HEK293 (cell line): ENCODE results near the gene DYDC1.

ENCODE experiments used
- CTCF ChIA-PET: fragments of 350-600 bp; formaldehyde crosslinking; extraction: SDS; loops from one replicate; lab custom pipeline; 2021; ENCODE audit warnings: antibody characterized with exemption; lab: Yijun Ruan, JAX
- POLR2A ChIA-PET: fragments of 300-600 bp; formaldehyde crosslinking; extraction: SDS; loops from one replicate; lab custom pipeline; 2020; ENCODE audit warnings: antibody characterized with exemption, inconsistent platforms; lab: Yijun Ruan, JAX
- H3K27ac ChIP-seq: fragments of 200-500 bp; sonication (Bioruptor generic); 2 replicates; pipeline ENCODE4 v1.5.1; 2014; ENCODE audit warnings: low read depth, low read length, control low read depth, inconsistent platforms; ENCODE audit errors: extremely low read depth
- H3K36me3 ChIP-seq, 2 experiments: fragments of 200-500 bp in 1 of 2; sonication (Bioruptor generic) in 1 of 2; 1 replicate in 1 of 2; 2 replicates in 1 of 2; pipeline ENCODE4 v1.5.1; 2014 to 2017; ENCODE audit warnings: inconsistent platforms in 2 of 2, low read length in 2 of 2; ENCODE audit not compliant: control insufficient read depth in 2 of 2, insufficient read depth in 1 of 2
- H3K4me1 ChIP-seq: fragments of 200-500 bp; sonication (Bioruptor generic); 2 replicates; pipeline ENCODE4 v1.5.1; 2014; ENCODE audit warnings: mild to moderate bottlenecking, low read length, inconsistent platforms; ENCODE audit not compliant: control insufficient read depth, insufficient read depth
- H3K4me3 ChIP-seq: 2 replicates; pipeline ENCODE4 v1.5.1; 2011; ENCODE audit warnings: low read depth, mild to moderate bottlenecking, control low read depth, low read length, moderate library complexity
- H3K9me3 ChIP-seq: fragments of 200-500 bp; sonication (Bioruptor generic); 2 replicates; pipeline ENCODE4 v1.5.1; 2014; ENCODE audit warnings: low read depth, low read length, inconsistent platforms; ENCODE audit not compliant: control insufficient read depth, insufficient read depth
- ATF2 ChIP-seq: fragments of 450-650 bp; formaldehyde crosslinking; IDR thresholded peaks from 2 replicates; pipeline ENCODE4 v1.5.1; 2016; ENCODE audit warnings: missing biosample characterization, missing genetic modification characterization, low read depth
- EGR2 ChIP-seq: fragments of 450-650 bp; formaldehyde crosslinking; IDR thresholded peaks from 2 replicates; pipeline ENCODE4 v1.5.1; 2016; ENCODE audit warnings: low read depth, missing biosample characterization, missing genetic modification characterization
- FEZF1 ChIP-seq: fragments of 450-650 bp; formaldehyde crosslinking; IDR thresholded peaks from 2 replicates; pipeline ENCODE4 v1.5.1; 2016; ENCODE audit warnings: missing biosample characterization, missing genetic modification characterization
- HIC1 ChIP-seq: fragments of 450-650 bp; formaldehyde crosslinking; IDR thresholded peaks from 2 replicates; pipeline ENCODE4 v1.5.1; 2016; ENCODE audit warnings: missing biosample characterization, missing genetic modification characterization
- HOXD13 ChIP-seq: sonication (generic); formaldehyde crosslinking; IDR thresholded peaks from 2 replicates; pipeline ENCODE4 v1.8.0; 2022; ENCODE audit warnings: missing genetic modification reagents, borderline replicate concordance
- KLF1 ChIP-seq: fragments of 450-650 bp; formaldehyde crosslinking; IDR thresholded peaks from 2 replicates; pipeline ENCODE4 v1.5.1; 2016; ENCODE audit warnings: missing biosample characterization, missing genetic modification characterization
- KLF16 ChIP-seq: fragments of 450-650 bp; formaldehyde crosslinking; IDR thresholded peaks from 2 replicates; pipeline ENCODE4 v1.5.1; 2017; ENCODE audit warnings: missing biosample characterization, missing genetic modification characterization
- KLF17 ChIP-seq: fragments of 450-650 bp; formaldehyde crosslinking; IDR thresholded peaks from 2 replicates; pipeline ENCODE4 v1.5.1; 2016; ENCODE audit warnings: missing biosample characterization, missing genetic modification characterization
- REPIN1 ChIP-seq: fragments of 450-650 bp; formaldehyde crosslinking; IDR thresholded peaks from 2 replicates; pipeline ENCODE4 v1.5.1; 2017; ENCODE audit warnings: missing biosample characterization, missing genetic modification characterization, low read depth
- ZFHX2 ChIP-seq: fragments of 450-650 bp; formaldehyde crosslinking; conservative IDR thresholded peaks from 2 replicates; pipeline ENCODE4 v1.5.1; 2016; ENCODE audit warnings: missing biosample characterization, missing genetic modification characterization
- ZNF10 ChIP-seq: fragments of 450-650 bp; formaldehyde crosslinking; IDR thresholded peaks from 2 replicates; pipeline ENCODE4 v1.5.1; 2017; ENCODE audit warnings: missing biosample characterization, missing genetic modification characterization
- ZNF114 ChIP-seq: fragments of 450-650 bp; formaldehyde crosslinking; IDR thresholded peaks from 2 replicates; pipeline ENCODE4 v1.5.0; 2017; ENCODE audit warnings: missing biosample characterization, missing genetic modification characterization
- ZNF132 ChIP-seq: fragments of 450-650 bp; formaldehyde crosslinking; IDR thresholded peaks from 2 replicates; pipeline ENCODE4 v1.5.1; 2017; ENCODE audit warnings: missing biosample characterization, missing genetic modification characterization, borderline replicate concordance
- ZNF157 ChIP-seq: fragments of 450-650 bp; formaldehyde crosslinking; IDR thresholded peaks from 2 replicates; pipeline ENCODE4 v1.5.1; 2016; ENCODE audit warnings: missing biosample characterization, missing genetic modification characterization
- ZNF214 ChIP-seq: fragments of 450-650 bp; formaldehyde crosslinking; IDR thresholded peaks from 2 replicates; pipeline ENCODE4 v1.5.1; 2017; ENCODE audit warnings: missing biosample characterization, mild to moderate bottlenecking, missing genetic modification characterization, borderline replicate concordance
- ZNF354C ChIP-seq: fragments of 450-650 bp; formaldehyde crosslinking; IDR thresholded peaks from 2 replicates; pipeline ENCODE4 v1.5.1; 2016; ENCODE audit warnings: missing biosample characterization, missing genetic modification characterization, low read depth, borderline replicate concordance
- ZNF366 ChIP-seq: fragments of 450-650 bp; formaldehyde crosslinking; conservative IDR thresholded peaks from 2 replicates; pipeline ENCODE4 v1.5.1; 2016; ENCODE audit warnings: missing biosample characterization, missing genetic modification characterization
- ZNF473 ChIP-seq: fragments of 450-650 bp; formaldehyde crosslinking; IDR thresholded peaks from 2 replicates; pipeline ENCODE4 v1.5.1; 2017; ENCODE audit warnings: missing biosample characterization, missing genetic modification characterization
- ZNF48 ChIP-seq: fragments of 450-650 bp; formaldehyde crosslinking; IDR thresholded peaks from 2 replicates; pipeline ENCODE4 v1.5.1; 2016; ENCODE audit warnings: missing biosample characterization, missing genetic modification characterization
- ZNF561 ChIP-seq: fragments of 450-650 bp; IDR thresholded peaks from 2 replicates; pipeline ENCODE4 v1.5.1; 2018; ENCODE audit warnings: missing biosample characterization, missing genetic modification characterization, borderline replicate concordance
- ZNF626 ChIP-seq: fragments of 450-650 bp; sonication (Bioruptor Pico); formaldehyde crosslinking; IDR thresholded peaks from 2 replicates; pipeline ENCODE4 v1.5.1; 2018; ENCODE audit warnings: missing biosample characterization, missing genetic modification characterization, inconsistent platforms
- ZNF629 ChIP-seq: fragments of 450-650 bp; formaldehyde crosslinking; IDR thresholded peaks from 2 replicates; pipeline ENCODE4 v1.5.1; 2017; ENCODE audit warnings: missing biosample characterization, missing genetic modification characterization
- ZNF639 ChIP-seq: fragments of 450-650 bp; formaldehyde crosslinking; IDR thresholded peaks from 2 replicates; pipeline ENCODE4 v1.5.1; 2016; ENCODE audit warnings: missing biosample characterization, missing genetic modification characterization
- ZNF664 ChIP-seq: fragments of 450-650 bp; formaldehyde crosslinking; IDR thresholded peaks from 2 replicates; pipeline ENCODE4 v1.5.1; 2016; ENCODE audit warnings: missing biosample characterization, missing genetic modification characterization

The DYDC1 gene

GRCh38 chr10:80321183-80321582, 35.4 kb downstream of the DYDC1 start:
- TF ChIP-seq KLF16 (tag by site-specific recombination) (no peak), ZNF114 (tag by site-specific recombination) (no peak), ZNF629 (tag by site-specific recombination) (no peak), ZNF132 (no peak), ZNF639 (no peak), ZNF561 (tag by site-specific recombination) (no peak), ZNF473 (tag by site-specific recombination) (no peak), ZNF214 (no peak), FEZF1 (tag by site-specific recombination) (no peak), KLF17 (tag by site-specific recombination) (no peak), ZNF157 (tag by site-specific recombination) (no peak), ZNF48 (tag by site-specific recombination) (no peak), ZNF10 (tag by site-specific recombination) (no peak), ZNF626 (tag by site-specific recombination) (no peak), ZNF664 (no peak)
- TF ChIP-seq, all 188 proteins: peak for 0
- no peaks in the 10 kb centered on the region for H3K36me3 ChIP-seq
- CTCF ChIA-PET: interaction anchor here (1.0 kb wide), 1 partner anchor 57 kb away, joined by 3 read pairs; no protein-coding TSS in a partner anchor
- H3K4me3 ChIP-seq: no peak overlapping the region
- H3K27ac ChIP-seq: no peak overlapping the region
- H3K9me3 ChIP-seq: no peaks in the 10 kb centered on the region
- POLR2A ChIA-PET: no interaction called here
- no peaks in the 10 kb centered on the region for H3K4me1 ChIP-seq

GRCh38 chr10:80320377-80320776, 36.2 kb downstream of the DYDC1 start:
- no peaks in the 10 kb centered on the region for H3K36me3 ChIP-seq
- no peaks in the 10 kb centered on the region for H3K4me1 ChIP-seq
- CTCF ChIA-PET: no interaction called here
- no peak overlapping the region for H3K4me3 ChIP-seq
- POLR2A ChIA-PET: no interaction called here
- TF ChIP-seq ZNF48 (tag by site-specific recombination) (no peak), HIC1 (tag by site-specific recombination) (no peak), ZNF366 (tag by site-specific recombination) (no peak), ATF2 (no peak), ZFHX2 (tag by site-specific recombination) (peak; percentile 65), ZNF664 (no peak), EGR2 (peak; percentile 90), REPIN1 (tag by site-specific recombination) (no peak), KLF1 (tag by site-specific recombination) (no peak), HOXD13 (no peak), ZNF354C (tag by site-specific recombination) (no peak)
- TF ChIP-seq, all 188 proteins: peak for 2
- Histone ChIP-seq H3K9me3 (no peaks in the 10 kb centered on the region), H3K27ac (no peak overlapping the region)
